NCI-H526 treated with DMSO at 0.1 percent for 48 hours (cell line): ENCODE data around the gene DNAJA2.
"Not testable (repeated sequence)": the region's sequence is repeated elsewhere in the genome, so short reads cannot be mapped to it uniquely, and the experiment has no call there.

Experiments used
- DNase-seq: peaks from one replicate; lab custom pipeline; 2025; lab: John Stamatoyannopoulos, UW

DNAJA2 gene

DNA sequence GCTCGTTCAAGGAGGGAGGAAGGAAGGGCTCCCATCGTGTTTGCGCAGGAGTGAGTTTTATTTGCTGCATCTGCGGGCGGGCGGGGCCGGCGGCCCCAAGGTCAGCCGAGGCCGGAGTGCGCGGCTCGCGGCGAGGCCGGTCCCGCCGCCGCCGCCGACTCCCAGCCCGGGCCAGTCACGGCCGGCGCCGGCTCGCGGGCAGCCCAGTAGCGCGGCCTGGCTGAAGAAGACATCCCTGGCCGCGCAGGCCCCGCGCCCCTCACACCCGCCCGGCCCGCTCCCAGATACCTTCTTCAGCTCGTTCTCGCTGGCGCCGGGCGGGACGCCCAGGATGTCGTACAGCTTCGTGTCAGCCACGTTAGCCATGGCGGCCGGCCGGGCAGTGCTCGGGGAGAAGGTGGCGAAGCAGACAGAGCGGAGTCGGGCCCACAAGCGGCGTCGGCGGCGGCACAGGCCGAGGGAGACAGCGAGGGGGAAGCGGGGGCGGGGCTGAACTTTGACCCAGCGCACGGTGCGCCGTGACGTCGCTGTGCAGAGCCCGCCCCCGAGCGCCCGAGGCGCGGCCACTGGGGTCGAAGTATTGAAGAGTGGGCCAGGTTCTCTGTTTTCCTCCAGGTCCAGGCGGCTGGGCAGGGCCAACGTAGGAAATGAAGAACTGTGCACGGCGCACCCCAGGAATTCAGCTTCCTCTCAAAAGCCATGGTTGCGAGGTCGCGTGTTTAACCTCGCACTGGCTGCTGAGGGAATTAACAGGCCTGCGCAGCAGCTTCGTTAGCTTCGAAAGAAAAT is at the start of gene DNAJA2:
Gene DNAJA2, minus strand, starts transcription at position 468 of the 789 bp plus-strand sequence. Its CDS starts 102 bp downstream, at position 366.
- DNase-seq = peak; percentile 58

DNA sequence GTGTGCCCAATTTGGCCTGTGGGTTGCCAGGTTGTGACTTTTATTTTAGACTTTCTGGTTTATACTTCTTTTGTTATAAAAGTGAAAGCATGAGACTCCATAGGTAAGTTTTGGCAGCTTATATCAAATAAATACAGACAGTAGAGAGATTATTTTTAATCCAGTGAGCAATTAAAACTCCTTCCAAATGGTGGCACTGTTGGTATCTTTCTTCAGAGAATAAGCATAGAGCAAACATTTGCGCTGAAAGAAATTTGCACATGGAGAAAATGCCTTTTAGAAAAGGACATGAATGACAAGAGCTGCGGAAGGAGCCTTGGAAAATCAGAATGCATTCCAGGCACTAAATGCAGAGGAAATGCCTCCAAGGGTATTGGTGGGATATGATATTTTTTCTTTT is 46.1 kb upstream of the DNAJA2 start:
- no peak for DNase-seq

DNA sequence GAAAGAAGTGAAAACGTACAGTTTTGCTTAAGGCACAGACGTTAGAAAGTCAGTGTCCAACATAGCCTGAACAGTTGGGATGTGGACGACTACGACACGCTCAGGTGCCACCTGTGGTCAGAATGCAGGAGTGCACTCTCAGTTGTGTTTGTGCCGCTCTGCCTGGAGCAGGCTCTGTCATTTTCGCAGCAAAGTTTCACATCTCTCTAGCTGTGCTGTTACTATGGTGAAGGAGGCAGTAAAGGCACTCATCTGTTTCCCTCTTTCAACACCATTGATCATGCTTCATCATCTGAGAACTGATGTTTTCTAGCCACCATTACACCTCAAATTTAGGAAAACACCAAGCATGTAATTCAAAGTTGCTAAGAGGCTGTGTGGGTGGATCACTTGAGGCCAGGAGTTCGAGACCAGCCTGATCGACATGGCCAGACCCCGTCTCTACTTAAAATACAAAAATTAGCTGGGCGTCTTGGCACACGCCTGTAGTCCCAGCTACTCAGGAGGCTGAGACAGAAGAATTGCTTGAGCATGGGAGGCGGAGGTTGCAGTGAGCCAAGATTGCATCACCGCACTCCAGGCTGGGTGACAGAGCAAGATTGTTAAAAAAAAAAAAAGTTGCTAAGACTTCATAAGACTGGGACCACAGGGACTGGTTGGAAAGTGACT is 44.9 kb upstream of the DNAJA2 start:
- DNase-seq = no peak

DNA sequence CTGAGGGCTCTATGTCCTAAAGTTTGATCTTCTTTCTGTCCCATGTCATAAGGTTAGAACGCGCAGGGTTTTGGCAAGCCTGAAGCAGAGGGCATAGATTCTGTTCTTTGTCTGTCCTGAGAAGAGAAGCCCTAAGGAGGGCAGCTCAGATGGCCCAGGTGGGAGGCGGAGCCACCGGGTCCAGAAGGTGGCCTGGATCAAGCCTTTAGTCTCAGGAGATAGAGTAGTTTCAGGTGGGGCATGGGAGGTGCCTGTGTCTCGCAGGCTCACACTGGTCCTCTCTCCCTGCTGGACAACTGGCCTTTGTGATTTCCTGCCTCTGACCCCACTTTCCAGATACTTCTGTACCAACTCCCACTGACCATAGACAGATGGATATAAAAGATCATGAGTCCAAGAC is 44.2 kb upstream of the DNAJA2 start:
- no peak for DNase-seq

DNA sequence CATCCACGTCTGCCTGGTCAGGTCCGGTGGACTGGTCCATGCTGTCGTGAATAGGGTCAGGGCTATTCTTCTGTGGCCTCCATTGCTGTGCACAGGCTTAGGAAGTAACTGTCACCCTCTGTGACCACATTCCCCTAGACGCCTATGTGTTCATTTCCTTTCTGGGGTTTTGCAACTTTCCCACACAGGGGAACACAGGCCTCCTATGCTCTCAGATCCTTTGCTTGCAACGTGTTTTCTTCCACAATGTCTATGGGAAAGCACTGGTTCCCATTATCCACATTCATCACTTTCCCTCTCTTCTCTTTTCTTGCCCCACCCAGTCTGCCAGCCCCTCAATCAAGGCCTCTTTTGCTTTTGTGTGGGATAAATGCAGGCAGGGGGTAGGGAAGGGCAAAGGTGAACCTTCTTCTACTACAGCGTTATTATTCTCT is 43.2 kb upstream of the DNAJA2 start:
- no peak for DNase-seq

DNA sequence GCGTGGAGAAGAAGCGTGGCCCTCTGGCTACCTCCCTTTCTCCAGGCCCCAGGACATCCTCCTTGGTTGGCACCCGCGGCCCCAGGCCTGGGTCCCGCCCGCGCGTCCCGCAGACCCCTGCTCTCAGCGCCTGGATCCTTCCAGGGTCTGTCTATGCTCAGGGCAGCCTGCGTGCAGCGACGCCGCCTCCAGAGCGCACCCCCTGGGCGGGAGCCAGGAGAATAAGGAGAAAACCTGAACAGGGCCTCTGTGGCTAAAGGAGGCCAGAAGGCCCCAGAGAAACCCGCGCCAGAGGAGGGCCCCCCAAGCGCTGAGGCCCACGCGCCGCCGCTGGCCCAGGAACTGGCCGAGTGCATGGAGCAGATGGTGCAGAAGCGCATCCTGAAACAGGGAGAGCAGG is 40.4 kb upstream of the DNAJA2 start:
- DNase-seq = no peak

DNA sequence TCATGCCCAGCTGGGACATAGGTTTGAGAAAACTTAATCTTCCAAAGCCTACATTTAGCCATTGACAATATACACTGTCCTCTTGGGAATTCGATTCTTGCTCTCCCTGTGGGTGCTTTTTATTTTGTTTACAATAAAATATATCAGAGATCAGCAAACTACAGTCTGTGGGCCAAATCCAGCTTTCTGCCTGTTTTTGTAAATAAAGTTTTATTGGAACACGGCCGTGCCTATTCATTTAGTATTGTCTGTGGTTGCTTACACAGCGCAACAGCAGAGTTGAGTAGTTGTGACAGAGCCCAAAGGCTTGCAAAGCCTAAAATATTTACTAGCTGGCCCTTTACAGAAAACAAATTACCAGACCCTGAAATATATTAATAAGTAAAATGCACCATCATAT is 39.7 kb upstream of the DNAJA2 start:
- DNase-seq = no peak

DNA sequence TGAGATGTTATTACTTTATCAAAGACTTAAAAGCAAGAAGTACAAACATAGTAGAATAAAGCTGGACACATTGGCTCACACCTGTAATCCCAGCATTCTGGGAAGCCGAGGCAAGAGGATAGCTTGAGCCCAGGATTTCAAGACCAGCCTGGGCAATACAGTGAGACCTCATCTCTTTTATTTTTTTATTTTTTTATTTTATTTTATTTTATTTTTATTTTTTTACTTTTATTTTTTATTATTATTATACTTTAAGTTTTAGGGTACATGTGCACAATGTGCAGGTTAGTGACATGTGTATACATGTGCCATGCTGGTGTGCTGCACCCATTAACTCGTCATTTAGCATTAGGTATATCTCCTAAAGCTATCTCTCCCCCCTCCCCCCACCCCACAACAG is 37.3 kb upstream of the DNAJA2 start:
- DNase-seq = not testable (repeated sequence)

DNA sequence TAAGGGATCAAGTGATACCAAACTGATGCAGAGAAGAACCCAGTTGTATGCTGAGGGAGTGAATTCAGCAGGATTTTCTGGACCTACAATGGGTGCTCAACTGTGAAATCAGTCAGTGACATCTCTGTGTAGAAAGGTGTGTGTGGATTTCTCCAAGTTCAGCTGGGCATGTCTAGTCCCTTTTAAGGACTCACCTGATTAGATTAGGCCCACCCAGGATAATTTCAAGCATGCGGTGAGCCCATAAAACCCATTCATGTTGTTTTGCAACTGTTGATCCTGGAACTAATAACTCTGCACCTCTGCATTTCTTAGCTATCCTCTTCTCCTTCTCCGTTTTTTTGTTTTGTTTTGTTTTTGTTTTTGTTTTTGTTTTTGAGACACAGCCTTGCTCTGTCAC is 35.1 kb upstream of the DNAJA2 start:
- DNase-seq = no peak

DNA sequence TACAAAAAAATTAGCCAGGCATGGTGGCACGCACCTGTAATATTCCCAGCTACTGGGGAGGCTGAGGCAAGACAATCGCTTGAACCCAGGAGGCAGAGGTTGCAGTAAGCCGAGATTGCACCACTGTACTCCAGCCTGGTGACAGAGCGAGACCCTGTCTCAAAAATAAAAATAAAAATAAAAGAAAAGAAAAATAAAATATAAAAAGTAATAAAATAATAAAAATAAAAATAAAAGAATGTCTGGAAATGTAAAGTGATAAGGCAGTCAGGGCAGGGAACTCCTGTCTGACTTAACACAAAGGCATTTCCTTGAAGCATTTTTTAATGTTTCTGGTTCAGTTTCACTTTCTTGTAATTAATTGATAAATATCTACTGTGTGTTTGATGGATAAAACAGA is 34.7 kb upstream of the DNAJA2 start:
- no peak for DNase-seq

DNA sequence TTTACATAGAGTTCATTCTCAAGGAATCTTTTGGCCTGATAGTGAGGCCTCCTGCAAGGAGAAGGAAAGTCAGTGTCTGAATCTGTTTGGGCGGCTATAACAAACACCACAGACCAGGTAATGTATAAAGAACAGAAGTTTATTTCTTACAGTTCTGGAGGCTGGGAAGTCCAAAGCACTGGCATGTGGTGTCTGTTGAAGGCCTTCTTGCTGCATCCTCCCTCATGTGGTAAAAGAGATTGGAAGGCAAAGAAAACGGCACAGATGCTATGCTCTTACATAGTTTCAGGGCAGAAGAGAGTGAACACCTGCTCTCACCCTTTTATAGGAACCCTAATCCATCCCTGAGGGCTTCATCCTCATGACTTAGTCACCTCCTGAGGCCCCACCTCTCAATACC is 31.2 kb upstream of the DNAJA2 start:
- no peak for DNase-seq

DNA sequence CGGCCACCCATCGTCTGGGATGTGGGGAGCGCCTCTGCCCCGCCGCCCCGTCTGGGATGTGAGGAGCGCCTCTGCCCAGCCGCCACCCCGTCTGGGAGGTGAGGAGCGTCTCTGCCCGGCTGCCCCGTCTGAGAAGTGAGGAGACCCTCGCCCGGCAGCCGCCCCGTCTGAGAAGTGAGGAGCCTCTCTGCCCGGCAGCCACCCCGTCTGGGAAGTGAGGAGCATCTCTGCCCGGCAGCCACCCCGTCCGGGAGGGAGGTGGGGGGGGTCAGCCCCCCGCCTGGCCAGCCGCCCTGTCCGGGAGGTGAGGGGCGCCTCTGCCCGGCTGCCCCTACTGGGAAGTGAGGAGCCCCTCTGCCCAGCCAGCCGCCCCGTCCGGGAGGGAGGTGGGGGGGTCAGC is 26.6 kb upstream of the DNAJA2 start:
- DNase-seq = not testable (repeated sequence)

DNA sequence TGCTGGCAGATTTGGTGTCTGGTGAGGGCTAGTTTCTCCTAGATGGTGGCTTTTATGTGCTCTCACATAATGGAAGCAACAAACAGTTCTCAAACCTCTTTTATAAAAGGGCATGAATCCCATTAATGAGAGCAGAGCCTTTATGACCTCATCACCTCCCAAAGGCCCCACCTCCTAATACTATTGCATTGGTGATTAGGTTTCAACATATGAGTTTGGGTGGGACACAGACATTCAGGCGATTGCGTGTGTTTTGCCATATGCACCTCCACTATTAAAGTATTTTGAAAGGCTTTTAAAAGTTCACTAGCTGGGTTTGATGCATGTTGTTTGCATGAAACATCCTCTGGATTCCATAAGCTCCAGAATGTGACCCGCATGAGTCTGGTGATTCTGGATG is 24.4 kb upstream of the DNAJA2 start:
- no peak for DNase-seq

DNA sequence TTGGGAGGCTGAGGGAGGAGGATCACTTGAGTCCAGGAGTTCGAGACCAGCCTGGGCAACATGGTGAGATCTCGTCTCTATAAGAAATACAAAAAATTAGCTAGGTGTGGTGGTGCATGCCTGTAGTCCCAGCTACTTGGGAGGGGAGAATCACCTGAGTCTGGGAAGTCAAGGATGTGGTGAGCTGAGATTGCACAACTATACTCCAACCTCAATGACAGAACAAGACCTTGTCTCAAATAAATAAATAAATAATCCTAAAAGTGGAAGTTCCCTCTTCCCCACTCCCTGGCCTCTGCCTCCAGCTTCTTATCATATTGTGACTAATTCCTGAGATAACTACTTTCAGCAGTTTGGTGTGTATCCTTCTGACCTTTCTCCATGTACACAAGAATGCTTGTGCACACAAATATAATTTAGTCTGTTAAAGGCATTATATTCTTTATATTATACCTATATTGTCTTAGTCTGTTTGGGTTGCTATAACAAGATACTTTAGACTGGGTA is 23.5 kb upstream of the DNAJA2 start:
- DNase-seq = no peak

DNA sequence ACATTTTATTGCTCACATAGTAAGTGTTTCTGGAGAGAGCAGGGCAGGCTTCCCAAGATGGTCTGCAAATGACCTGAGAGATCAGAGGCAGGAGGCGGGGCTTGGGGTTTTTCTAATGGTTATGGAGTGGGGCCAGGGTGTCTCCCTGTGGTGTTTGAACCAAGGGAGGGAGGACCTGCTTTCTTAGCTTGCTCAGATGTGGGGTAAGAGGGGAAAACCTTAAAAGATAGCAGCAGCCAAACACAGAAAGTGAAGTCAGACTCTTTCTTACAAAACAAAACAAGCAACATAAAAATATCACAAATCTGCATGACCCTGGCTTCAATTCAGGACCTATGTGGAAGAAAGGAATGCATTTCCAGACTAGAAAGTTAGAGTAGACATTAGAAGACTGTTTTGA is 22.9 kb upstream of the DNAJA2 start:
- DNase-seq = no peak

DNA sequence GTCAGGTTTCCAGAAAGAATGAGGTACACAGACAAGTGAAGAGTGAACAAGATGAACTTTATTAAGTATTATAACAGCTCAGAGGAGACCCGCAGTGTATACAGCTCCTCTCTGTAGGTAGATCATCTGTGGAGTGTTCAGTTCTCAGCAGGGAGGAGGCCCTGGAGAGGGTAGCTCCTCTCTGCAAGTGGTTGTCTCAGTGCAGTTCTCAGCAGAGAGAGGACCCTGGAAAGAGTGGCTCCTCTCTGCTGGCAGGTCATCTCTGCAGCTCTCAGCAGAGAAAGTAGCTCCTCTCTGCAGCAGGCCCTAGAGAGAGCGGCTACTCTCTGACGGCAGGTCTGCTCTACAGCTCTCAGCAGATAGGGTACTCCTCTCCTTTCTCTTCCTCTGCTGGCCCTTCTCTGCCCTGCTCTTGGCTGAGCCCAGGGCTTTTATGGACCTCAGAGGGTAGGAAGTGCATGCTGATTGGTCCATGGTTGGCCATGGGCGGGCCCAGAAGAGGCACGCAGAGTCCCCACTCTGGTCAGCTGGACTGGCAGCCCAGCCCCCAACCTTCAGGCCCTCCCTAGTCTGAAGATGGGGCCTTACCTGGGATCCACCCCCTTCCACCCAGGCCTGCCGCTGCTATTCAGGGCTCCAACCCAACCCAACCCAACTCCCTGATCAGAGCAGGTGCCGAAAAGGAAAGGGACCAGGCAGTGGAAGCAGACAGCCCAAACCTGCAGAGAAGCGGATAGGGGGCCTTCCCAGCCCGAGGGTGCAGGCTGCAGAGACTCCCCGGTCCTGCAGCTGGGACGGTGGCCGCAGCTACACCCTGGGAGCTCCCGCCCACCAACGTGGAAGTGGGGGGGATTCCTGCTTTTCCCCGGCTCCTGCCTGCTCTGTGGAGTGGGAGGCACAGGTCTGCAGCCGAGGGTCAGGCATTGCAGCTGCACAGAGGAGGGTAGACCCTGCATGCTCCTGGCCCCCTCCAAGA is 18.5 kb upstream of the DNAJA2 start:
- DNase-seq = no peak

DNA sequence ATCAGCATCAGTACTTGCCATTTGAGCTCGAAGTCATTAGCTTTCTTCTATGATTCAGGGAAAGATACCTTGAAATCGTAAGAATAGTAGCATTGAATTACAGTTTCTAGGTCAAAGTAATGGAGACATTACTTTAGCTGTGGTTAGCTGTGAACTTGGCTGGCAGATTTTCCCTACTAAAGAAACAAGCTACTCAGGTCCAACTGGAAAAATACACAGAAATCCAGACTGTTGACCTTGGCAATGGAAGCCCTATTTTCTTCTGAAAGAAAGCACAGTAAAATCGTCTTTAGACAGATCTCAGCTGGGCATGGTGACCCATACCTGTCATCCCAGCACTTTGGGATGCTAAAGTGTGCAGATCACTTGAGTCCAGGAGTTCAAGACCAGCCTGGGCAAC is 13.4 kb upstream of the DNAJA2 start:
- DNase-seq = no peak

DNA sequence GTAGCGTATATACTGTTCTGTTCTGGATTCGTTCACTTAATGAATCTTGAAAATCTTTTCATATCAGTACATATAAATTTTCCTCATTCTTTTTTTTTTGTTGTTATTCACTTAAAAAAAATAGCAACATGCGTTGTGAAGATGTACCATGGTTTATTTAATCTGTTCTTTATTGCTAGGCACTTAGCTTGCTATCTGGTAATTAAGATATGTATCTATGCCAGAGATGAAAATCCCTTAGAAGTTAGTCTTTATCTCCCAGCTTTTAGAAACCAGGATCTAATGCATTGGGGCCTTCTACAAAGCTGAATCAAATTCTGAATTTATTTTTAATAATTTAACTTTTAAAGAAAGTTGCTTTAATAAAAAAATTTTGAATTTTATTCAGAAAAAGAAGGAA is 13.0 kb upstream of the DNAJA2 start:
- DNase-seq = no peak

DNA sequence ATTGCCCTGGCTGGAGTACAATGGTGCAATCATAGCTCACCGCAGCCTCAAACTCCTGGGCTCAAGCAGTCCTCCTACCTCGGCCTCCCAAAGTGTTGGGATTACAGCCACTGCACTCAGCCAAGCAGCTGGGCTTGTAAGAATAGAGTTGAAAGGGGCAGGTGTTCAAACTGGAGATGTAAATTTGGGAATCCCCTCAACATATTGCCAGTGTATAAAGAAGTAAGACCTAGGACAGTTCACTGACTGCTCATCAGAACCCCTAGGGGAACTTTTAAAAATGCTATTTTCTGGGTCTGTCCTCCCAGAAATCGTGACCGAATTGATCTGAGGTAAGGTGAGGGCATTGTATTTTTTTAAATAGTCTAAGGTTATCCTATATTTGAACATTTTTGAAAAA is 8.9 kb upstream of the DNAJA2 start:
- DNase-seq = no peak

DNA sequence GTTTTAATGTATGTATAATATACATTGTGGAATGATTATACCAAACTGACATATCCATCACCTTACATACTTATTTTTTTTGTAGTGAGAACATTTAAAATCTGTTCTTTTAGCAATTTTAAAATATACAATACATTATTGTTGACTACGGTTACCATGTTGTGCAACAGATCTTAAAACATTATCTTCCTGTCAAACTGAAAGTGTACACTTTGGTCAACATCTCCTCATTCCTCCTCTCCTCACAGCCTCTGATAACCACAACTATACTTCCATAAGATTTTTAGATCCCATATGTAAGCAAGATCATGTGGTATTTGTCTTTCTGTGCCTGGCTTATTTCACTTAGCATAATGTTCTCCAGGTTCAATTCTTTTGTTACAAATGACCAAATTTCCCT is 7.5 kb upstream of the DNAJA2 start:
- no peak for DNase-seq

DNA sequence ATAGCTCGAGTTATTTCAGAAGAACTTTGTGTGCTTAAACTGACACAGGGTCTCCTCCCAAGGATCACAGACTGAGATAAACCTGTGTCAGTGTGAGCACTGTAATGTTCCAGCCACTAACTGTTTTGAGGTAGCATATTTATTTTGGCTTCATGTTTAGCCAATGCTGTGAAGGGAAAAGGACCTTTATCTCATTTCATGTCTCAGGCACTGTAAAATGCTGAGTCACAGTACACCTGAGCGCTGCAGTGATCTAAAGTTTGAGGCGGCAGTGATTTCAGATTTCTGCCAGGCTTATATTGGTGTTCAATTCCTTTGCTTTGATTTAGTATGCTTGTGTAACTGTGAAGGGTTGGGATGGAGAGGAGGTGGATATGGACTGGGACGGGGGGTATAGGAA is 3.1 kb upstream of the DNAJA2 start:
- no peak for DNase-seq

DNA sequence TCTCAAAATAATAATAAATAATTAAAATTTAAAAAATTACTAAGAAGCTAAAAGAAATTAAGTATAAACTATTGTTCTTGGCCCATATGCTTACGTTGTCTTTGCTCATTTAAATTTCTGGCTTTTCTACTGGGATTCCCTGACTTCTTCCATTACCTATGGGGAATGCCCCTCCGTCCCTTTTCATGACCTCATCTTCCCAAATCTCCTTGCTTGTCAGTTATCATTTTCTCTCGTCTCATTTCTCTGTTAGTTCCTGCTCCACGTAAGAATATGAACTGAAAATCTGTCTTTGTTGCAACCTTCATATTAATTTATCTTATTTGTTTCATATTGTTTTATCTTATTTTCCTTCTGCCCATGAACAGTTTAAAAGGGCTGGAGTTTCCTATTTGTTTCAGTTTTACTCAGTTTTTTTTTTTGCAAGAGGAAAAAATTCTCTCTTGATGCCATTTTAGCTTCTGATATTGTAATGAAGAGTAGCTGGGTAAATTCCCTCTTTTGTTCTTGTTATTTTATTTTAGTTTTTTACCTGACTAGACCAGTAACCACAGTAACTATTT is 2.5 kb upstream of the DNAJA2 start:
- DNase-seq = no peak
